Cardiac ventricle fibroblast (primary cell): ENCODE measurements around the gene LMCD1. TPM values are rescaled to one million over a fixed set of nuclear protein-coding genes. Genes with fewer than 3 reads are reported as not detected.

Experiments
- total RNA-seq: library from RNA; depleted of rRNA; stranded (reverse); fragments of >200 nt; gene quantifications from 2 replicates; pipeline ENCODE4 v1.2.3, GENCODE V29; 2015

LMCD1 gene, protein sequence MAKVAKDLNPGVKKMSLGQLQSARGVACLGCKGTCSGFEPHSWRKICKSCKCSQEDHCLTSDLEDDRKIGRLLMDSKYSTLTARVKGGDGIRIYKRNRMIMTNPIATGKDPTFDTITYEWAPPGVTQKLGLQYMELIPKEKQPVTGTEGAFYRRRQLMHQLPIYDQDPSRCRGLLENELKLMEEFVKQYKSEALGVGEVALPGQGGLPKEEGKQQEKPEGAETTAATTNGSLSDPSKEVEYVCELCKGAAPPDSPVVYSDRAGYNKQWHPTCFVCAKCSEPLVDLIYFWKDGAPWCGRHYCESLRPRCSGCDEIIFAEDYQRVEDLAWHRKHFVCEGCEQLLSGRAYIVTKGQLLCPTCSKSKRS
- 57.5 and 64.9 TPM in 2 replicates for total RNA-seq

DNA sequence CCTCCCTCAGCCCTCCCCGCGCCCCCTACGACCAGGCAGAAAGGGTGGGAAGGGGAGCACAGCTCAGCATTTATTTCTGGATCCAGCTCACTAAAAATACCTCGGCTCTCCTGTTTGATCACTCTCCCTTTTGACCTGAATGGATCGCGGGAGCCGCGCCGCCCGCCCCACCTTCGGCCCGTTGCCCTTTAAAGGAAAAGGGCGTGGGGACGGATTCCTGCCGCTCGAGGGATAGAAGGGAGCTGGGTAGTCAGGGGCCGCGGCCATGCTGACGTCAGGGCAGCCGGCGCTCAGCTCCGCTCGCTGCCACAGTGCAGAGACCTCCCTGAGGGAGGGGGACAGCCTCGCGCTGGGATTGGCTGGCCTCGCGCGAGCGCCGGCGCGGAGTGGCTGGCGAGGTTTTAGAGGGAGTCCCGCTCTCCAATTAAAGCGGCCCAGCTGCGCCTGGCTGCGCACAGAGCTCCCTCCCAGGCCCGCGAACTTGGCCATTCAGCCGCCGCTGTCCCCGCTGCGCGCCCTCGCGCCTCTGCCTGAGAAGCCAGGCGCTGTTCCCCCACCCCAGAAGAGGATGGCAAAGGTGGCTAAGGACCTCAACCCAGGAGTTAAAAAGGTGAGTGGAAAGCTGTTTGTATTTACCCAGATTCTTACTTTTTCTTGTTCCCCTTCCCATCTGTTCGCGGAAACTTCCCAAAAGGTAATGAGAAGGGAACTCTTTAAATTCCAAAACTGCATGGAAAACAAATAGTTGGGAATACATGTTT lies at the start of gene LMCD1:
LMCD1 (plus strand) TSS at position 453 of the 761 bp plus-strand sequence; CDS start at position 569, 116 bp downstream.

Other genes starting within 250 kb of the LMCD1 start
- not detected in 2 replicates for gene SSUH2, start 143.0 kb downstream of the LMCD1 start, total RNA-seq
- gene CAV3, start 232.0 kb downstream of the LMCD1 start, total RNA-seq: not detected in 2 replicates